ENCODE data around the gene HGF.

GRCh38 chr7:81691199-81691821 lies 78.5 kb downstream of the HGF start:
- TF ChIP-seq CTCF (IDR thresholded peaks at IDR 0.05; ENCODE audit: insufficient read depth, low read length, poor library complexity, severe bottlenecking) (no peak), EZH2phosphoT487 (conservative IDR thresholded peaks at IDR 0.05; ENCODE audit: low read length) (no peak)
